H9 (cell line): ENCODE measurements around the gene PLSCR2. TPM values are rescaled to one million over a fixed set of nuclear protein-coding genes. Genes with fewer than 3 reads are reported as not detected.

Experiments
- DNase-seq: peaks from one replicate; pipeline ENCODE4 v3.0.0-alpha.2; 2017
- H2AFZ ChIP-seq: one replicate; pipeline ENCODE4 v1.6.1; 2013; ENCODE audit warnings: mild to moderate bottlenecking, low read length, control low read depth, moderate library complexity
- H2AK5ac ChIP-seq: 2 replicates; pipeline ENCODE4 v1.6.1; 2013; ENCODE audit warnings: low read length, control low read depth, mixed read lengths; ENCODE audit not compliant: insufficient read length
- H2BK120ac ChIP-seq: one replicate; pipeline ENCODE4 v1.6.1; 2013; ENCODE audit warnings: low read depth, mild to moderate bottlenecking, low read length, control low read depth, inconsistent platforms; ENCODE audit not compliant: poor library complexity, severe bottlenecking
- H2BK12ac ChIP-seq: 2 replicates; pipeline ENCODE4 v1.6.1; 2013; ENCODE audit warnings: low read length, control low read depth, mixed read lengths, low read depth; ENCODE audit not compliant: insufficient read length
- H2BK15ac ChIP-seq: 2 replicates; pipeline ENCODE4 v1.6.1; 2013; ENCODE audit warnings: low read depth, low read length, control low read depth
- H2BK20ac ChIP-seq: one replicate; pipeline ENCODE4 v1.6.1; 2013; ENCODE audit warnings: low read depth, mild to moderate bottlenecking, low read length, control low read depth, inconsistent platforms; ENCODE audit not compliant: poor library complexity, severe bottlenecking
- H2BK5ac ChIP-seq: 2 replicates; pipeline ENCODE4 v1.6.1; 2013; ENCODE audit warnings: low read length, control low read depth, mixed read lengths; ENCODE audit not compliant: insufficient read length
- H3K14ac ChIP-seq: 2 replicates; pipeline ENCODE4 v1.6.1; 2013; ENCODE audit warnings: low read length, control low read depth; ENCODE audit not compliant: insufficient read depth
- H3K18ac ChIP-seq: 2 replicates; pipeline ENCODE4 v1.6.1; 2013; ENCODE audit warnings: low read depth, mild to moderate bottlenecking, mixed read lengths, low read length, control low read depth; ENCODE audit not compliant: insufficient read length
- H3K23ac ChIP-seq: 2 replicates; pipeline ENCODE4 v1.6.1; 2013; ENCODE audit warnings: low read length, control low read depth, mixed read lengths, low read depth; ENCODE audit not compliant: insufficient read length
- H3K23me2 ChIP-seq: 2 replicates; pipeline ENCODE4 v1.6.1; 2013; ENCODE audit warnings: low read depth, mild to moderate bottlenecking, mixed read lengths, low read length, control low read depth; ENCODE audit not compliant: insufficient read length, poor library complexity, severe bottlenecking
- H3K27ac ChIP-seq: 2 replicates; pipeline ENCODE4 v1.5.1; 2013; ENCODE audit warnings: low read length, control low read depth, mixed read lengths, low read depth; ENCODE audit not compliant: insufficient read length
- H3K27me3 ChIP-seq: 2 replicates; pipeline ENCODE4 v1.6.1; 2013; ENCODE audit warnings: low read length, control low read depth, inconsistent platforms; ENCODE audit not compliant: insufficient read depth
- H3K4ac ChIP-seq: 2 replicates; pipeline ENCODE4 v1.6.1; 2013; ENCODE audit warnings: low read depth, mild to moderate bottlenecking, control low read depth, inconsistent platforms, low read length, moderate library complexity
- H3K4me1 ChIP-seq: 2 replicates; pipeline ENCODE4 v1.6.1; 2013; ENCODE audit warnings: low read length, control low read depth, inconsistent platforms; ENCODE audit not compliant: insufficient read depth
- H3K4me2 ChIP-seq: 2 replicates; pipeline ENCODE4 v1.6.1; 2013; ENCODE audit warnings: low read length, control low read depth, mixed read lengths; ENCODE audit not compliant: insufficient read length, insufficient read depth
- H3K56ac ChIP-seq: 2 replicates; pipeline ENCODE4 v1.6.1; 2013; ENCODE audit warnings: low read depth, mild to moderate bottlenecking, mixed read lengths, low read length, control low read depth; ENCODE audit not compliant: insufficient read length
- H3K79me1 ChIP-seq: 2 replicates; pipeline ENCODE4 v1.6.1; 2013; ENCODE audit warnings: low read depth, mild to moderate bottlenecking, moderate library complexity, low read length, control low read depth, inconsistent platforms; ENCODE audit not compliant: insufficient read depth, poor library complexity, severe bottlenecking
- H3K79me2 ChIP-seq: 2 replicates; pipeline ENCODE4 v1.6.1; 2013; ENCODE audit warnings: low read length, control low read depth, inconsistent platforms; ENCODE audit not compliant: insufficient read depth
- H3K9ac ChIP-seq: 2 replicates; pipeline ENCODE4 v1.6.1; 2013; ENCODE audit warnings: low read length, control low read depth, mixed read lengths; ENCODE audit not compliant: insufficient read length; ENCODE audit errors: extremely low read depth
- H3K9me3 ChIP-seq: one replicate; pipeline ENCODE4 v1.6.1; 2013; ENCODE audit warnings: low read depth, low read length, inconsistent platforms; ENCODE audit not compliant: control insufficient read depth
- H3T11ph ChIP-seq: one replicate; pipeline ENCODE4 v1.6.1; 2013; ENCODE audit warnings: mild to moderate bottlenecking, low read length, control low read depth, inconsistent platforms
- H4K20me1 ChIP-seq: one replicate; pipeline ENCODE4 v1.6.1; 2013; ENCODE audit not compliant: control insufficient read depth, insufficient read length, insufficient read depth
- H4K5ac ChIP-seq: 2 replicates; pipeline ENCODE4 v1.6.1; 2013; ENCODE audit warnings: low read depth, mild to moderate bottlenecking, mixed read lengths, low read length, control low read depth; ENCODE audit not compliant: insufficient read length
- H4K8ac ChIP-seq: replicated peaks from 2 replicates; pipeline ENCODE4 v1.6.1; 2013; ENCODE audit warnings: low read length, control low read depth, mixed read lengths, low read depth; ENCODE audit not compliant: insufficient read length
- H4K91ac ChIP-seq: 2 replicates; pipeline ENCODE4 v1.6.1; 2013; ENCODE audit warnings: low read depth, mild to moderate bottlenecking, moderate library complexity, mixed read lengths, low read length, control low read depth; ENCODE audit not compliant: insufficient read length
- H3K27ac Mint-ChIP-seq, 3 experiments: 2 replicates in 2 of 3; 3 replicates in 1 of 3; pipeline ENCODE4 v1.8.0; 2020 to 2021; ENCODE audit warnings: mixed read lengths in 3 of 3, mild to moderate bottlenecking in 1 of 3, moderate library complexity in 1 of 3
- H3K27me3 Mint-ChIP-seq: 2 replicates; pipeline ENCODE4 v1.8.0; 2021; ENCODE audit warnings: low read depth, mild to moderate bottlenecking, moderate library complexity, mixed read lengths
- H3K36me3 Mint-ChIP-seq, 3 experiments: 2 replicates in 2 of 3; 3 replicates in 1 of 3; pipeline ENCODE4 v1.8.0; 2020 to 2021; ENCODE audit warnings: low read depth in 3 of 3, mixed read lengths in 3 of 3; ENCODE audit not compliant: insufficient read depth in 1 of 3
- H3K4me1 Mint-ChIP-seq, 2 experiments: 2 replicates each; pipeline ENCODE4 v1.8.0; 2020; ENCODE audit warnings: mixed read lengths in 2 of 2
- H3K4me3 Mint-ChIP-seq, 2 experiments: 2 replicates in 1 of 2; 3 replicates in 1 of 2; pipeline ENCODE4 v1.8.0; 2020 to 2021; ENCODE audit warnings: mild to moderate bottlenecking in 2 of 2, mixed read lengths in 2 of 2, moderate library complexity in 1 of 2
- H3K9me3 Mint-ChIP-seq, 2 experiments: 2 replicates in 1 of 2; 3 replicates in 1 of 2; pipeline ENCODE4 v1.8.0; 2020; ENCODE audit warnings: mild to moderate bottlenecking in 2 of 2, mixed read lengths in 2 of 2, moderate library complexity in 1 of 2
- WGBS: extraction: QIAGEN DNeasy Blood & Tissue Kit; methylation state at CpG from one replicate; pipeline ENCODE4 v1.1.7; 2013; ENCODE audit warnings: missing lambda C conversion rate, low lambda C conversion rate, mixed read lengths; ENCODE audit not compliant: insufficient read length; ENCODE audit errors: extremely low coverage; 5-methylcytosine and 5-hydroxymethylcytosine counted together
- total RNA-seq: library from RNA; stranded (reverse); gene quantifications from 2 replicates; pipeline ENCODE4 v1.2.1, GENCODE V29; 2021
- TF ChIP-seq, protein P1 (sequence below): fragments of 200-600 bp; sonication (generic); conservative IDR thresholded peaks from 3 replicates; pipeline ENCODE4 v1.8.0; 2021; ENCODE audit warnings: antibody characterized with exemption, mild to moderate bottlenecking

PLSCR2 gene
- total RNA-seq, 1 experiment from 2014 or later: not detected

DNA sequence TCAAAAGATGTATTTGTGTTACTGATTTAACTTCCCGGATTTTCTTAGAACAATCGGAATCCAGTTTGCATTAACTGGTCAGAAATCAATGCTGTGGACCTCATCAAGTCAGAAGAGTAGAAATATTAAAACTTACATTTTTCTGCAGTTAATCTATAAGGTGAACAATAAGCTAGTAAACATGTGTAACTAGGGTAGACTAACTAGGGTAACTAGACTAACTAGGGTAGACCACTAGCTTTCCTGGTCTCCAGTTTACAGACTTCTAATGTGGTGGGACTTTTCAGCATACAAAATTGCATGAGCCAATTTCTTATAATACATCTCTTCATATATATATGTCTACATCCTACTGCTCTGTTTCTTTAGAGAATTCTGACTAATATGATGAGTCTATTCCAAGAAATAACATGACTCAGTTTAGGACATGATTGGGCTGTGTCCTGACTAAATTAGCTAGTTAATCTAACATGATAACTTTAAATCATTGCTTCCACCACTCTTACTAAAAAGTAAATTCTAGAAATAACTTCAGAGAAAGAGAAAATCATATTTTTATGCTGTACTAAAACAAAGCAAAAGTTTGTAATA, 5.3 kb downstream of the PLSCR2 start:
- no peak overlapping the region for H2BK15ac ChIP-seq
- H2BK5ac ChIP-seq: no peak overlapping the region
- H3K27me3 Mint-ChIP-seq: no peaks in the 10 kb centered on the region
- H3K9me3 ChIP-seq: no peaks in the 10 kb centered on the region
- no peak overlapping the region for H4K5ac ChIP-seq
- no peaks in the 10 kb centered on the region for H4K20me1 ChIP-seq
- H3K23me2 ChIP-seq: no peaks in the 10 kb centered on the region
- no peak overlapping the region for H3T11ph ChIP-seq
- H2BK120ac ChIP-seq: no peak overlapping the region
- WGBS: no CpG with 5 or more reads among the region's 2 CpGs
- no peak overlapping the region for H2AFZ ChIP-seq
- no peak overlapping the region for H3K27ac ChIP-seq
- no peaks in the 10 kb centered on the region for H3K4me1 ChIP-seq
- no peak overlapping the region for H3K9ac ChIP-seq
- no peak overlapping the region for H3K4me3 Mint-ChIP-seq
- no peak overlapping the region for H3K18ac ChIP-seq
- H3K4me2 ChIP-seq: no peak overlapping the region
- H3K79me1 ChIP-seq: no peaks in the 10 kb centered on the region
- H3K9me3 Mint-ChIP-seq: no peaks in the 10 kb centered on the region; a peak in 1 of 5 replicates
- H3K4ac ChIP-seq: no peak overlapping the region
- peaks cover 0 to 2% (median 0%) of the 10 kb centered on the region in 3 experiments; a peak in 1 of 7 replicates for H3K36me3 Mint-ChIP-seq
- no peak overlapping the region for H3K14ac ChIP-seq
- H2BK12ac ChIP-seq: no peak overlapping the region
- no peak overlapping the region for H3K23ac ChIP-seq
- no peak overlapping the region for H4K8ac ChIP-seq
- H3K79me2 ChIP-seq: no peaks in the 10 kb centered on the region
- H2BK20ac ChIP-seq: no peak overlapping the region
- no peak overlapping the region for H4K91ac ChIP-seq
- no peak overlapping the region for H2AK5ac ChIP-seq
- no peak overlapping the region for H3K56ac ChIP-seq
- H3K4me1 Mint-ChIP-seq: 0 out of 4 replicates have a peak, but pooled peaks cover 2 to 4% of the 10 kb centered on the region in 2 experiments
- DNase-seq: no peak
- TF ChIP-seq, protein P1, sequence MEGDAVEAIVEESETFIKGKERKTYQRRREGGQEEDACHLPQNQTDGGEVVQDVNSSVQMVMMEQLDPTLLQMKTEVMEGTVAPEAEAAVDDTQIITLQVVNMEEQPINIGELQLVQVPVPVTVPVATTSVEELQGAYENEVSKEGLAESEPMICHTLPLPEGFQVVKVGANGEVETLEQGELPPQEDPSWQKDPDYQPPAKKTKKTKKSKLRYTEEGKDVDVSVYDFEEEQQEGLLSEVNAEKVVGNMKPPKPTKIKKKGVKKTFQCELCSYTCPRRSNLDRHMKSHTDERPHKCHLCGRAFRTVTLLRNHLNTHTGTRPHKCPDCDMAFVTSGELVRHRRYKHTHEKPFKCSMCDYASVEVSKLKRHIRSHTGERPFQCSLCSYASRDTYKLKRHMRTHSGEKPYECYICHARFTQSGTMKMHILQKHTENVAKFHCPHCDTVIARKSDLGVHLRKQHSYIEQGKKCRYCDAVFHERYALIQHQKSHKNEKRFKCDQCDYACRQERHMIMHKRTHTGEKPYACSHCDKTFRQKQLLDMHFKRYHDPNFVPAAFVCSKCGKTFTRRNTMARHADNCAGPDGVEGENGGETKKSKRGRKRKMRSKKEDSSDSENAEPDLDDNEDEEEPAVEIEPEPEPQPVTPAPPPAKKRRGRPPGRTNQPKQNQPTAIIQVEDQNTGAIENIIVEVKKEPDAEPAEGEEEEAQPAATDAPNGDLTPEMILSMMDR: no peak
- H3K27ac Mint-ChIP-seq: no peak overlapping the region
- no peaks in the 10 kb centered on the region for H3K27me3 ChIP-seq
